Hepatocyte (in vitro differentiated cells): ENCODE results near the gene RNF141.

Source experiments
- CTCF ChIP-seq: fragments of 200-600 bp; sonication (generic); IDR thresholded peaks from 2 replicates; pipeline ENCODE4 v1.5.1; 2016; ENCODE audit warnings: antibody characterized with exemption, mild to moderate bottlenecking; ENCODE audit not compliant: poor library complexity
- EZH2 ChIP-seq: fragments of 200-600 bp; sonication (generic); IDR thresholded peaks from 2 replicates; pipeline ENCODE4 v1.6.1; 2016; ENCODE audit warnings: antibody characterized with exemption, mild to moderate bottlenecking, borderline replicate concordance
- EZH2phosphoT487 ChIP-seq: fragments of 200-600 bp; sonication (generic); IDR thresholded peaks from one replicate; pipeline ENCODE4 v1.6.1; 2018; ENCODE audit warnings: antibody characterized with exemption, mild to moderate bottlenecking, low read depth, moderate library complexity; ENCODE audit not compliant: unreplicated experiment, severe bottlenecking

GRCh38 chr11:10496296-10496936 is 44.6 kb downstream of the RNF141 start:
- TF ChIP-seq CTCF (no peak), EZH2 (no peak), EZH2phosphoT487 (no peak)
